DND-41 (cell line): ENCODE data around the gene TBXA2R.

Source experiments
- ATAC-seq: fragments of 200-7000 bp; cut with Tn5 transposase; 3 replicates; pipeline ENCODE4 v1.9.1; 2021; ENCODE audit warnings: low read depth; ENCODE audit not compliant: insufficient read depth
- DNase-seq: peaks from one replicate; pipeline ENCODE4 v3.0.0-alpha.2; 2020
- H2AFZ ChIP-seq: 2 replicates; pipeline ENCODE4 v1.6.0; 2012; ENCODE audit warnings: low read depth, low read length
- H3K27ac ChIP-seq: 2 replicates; pipeline ENCODE4 v1.5.1; 2012; ENCODE audit warnings: low read length, inconsistent platforms
- H3K27me3 ChIP-seq: fragments of 200-600 bp; sonication (generic); 2 replicates; pipeline ENCODE4 v1.6.0; 2012; ENCODE audit warnings: low read length, mild to moderate bottlenecking, inconsistent platforms; ENCODE audit not compliant: insufficient read depth, poor library complexity
- H3K36me3 ChIP-seq: 2 replicates; pipeline ENCODE4 v1.5.1; 2012; ENCODE audit warnings: low read length, inconsistent platforms; ENCODE audit not compliant: insufficient read depth
- H3K4me1 ChIP-seq: 2 replicates; pipeline ENCODE4 v1.5.1; 2012; ENCODE audit warnings: mild to moderate bottlenecking, low read length; ENCODE audit not compliant: insufficient read depth
- H3K4me2 ChIP-seq: 2 replicates; pipeline ENCODE4 v1.6.0; 2012; ENCODE audit warnings: mild to moderate bottlenecking, moderate library complexity, low read length, inconsistent platforms; ENCODE audit not compliant: insufficient read depth
- H3K4me3 ChIP-seq, 2 experiments: fragments of 200-600 bp in 1 of 2; shearing (Covaris generic) in 1 of 2; 2 replicates each; pipeline ENCODE4 v1.5.1; 2012 to 2016; ENCODE audit warnings: inconsistent platforms in 2 of 2, low read length in 2 of 2, mild to moderate bottlenecking in 2 of 2, low read depth in 1 of 2, moderate library complexity in 1 of 2
- H3K79me2 ChIP-seq: 2 replicates; pipeline ENCODE4 v1.6.0; 2012; ENCODE audit warnings: low read length, inconsistent platforms; ENCODE audit not compliant: insufficient read depth
- H3K9ac ChIP-seq: 2 replicates; pipeline ENCODE4 v1.6.0; 2012; ENCODE audit warnings: low read depth, mild to moderate bottlenecking, inconsistent platforms, low read length, moderate library complexity
- H3K9me3 ChIP-seq: 2 replicates; pipeline ENCODE4 v1.5.1; 2012; ENCODE audit warnings: low read length, moderate library complexity, mild to moderate bottlenecking, inconsistent platforms; ENCODE audit not compliant: insufficient read depth, severe bottlenecking
- H4K20me1 ChIP-seq: 2 replicates; pipeline ENCODE4 v1.6.0; 2012; ENCODE audit warnings: low read length; ENCODE audit not compliant: insufficient read depth
- CTCF ChIP-seq: IDR thresholded peaks from 2 replicates; pipeline ENCODE4 v1.5.1; 2012; ENCODE audit warnings: borderline replicate concordance, low read length, moderate library complexity, mild to moderate bottlenecking; ENCODE audit not compliant: poor library complexity, severe bottlenecking; ENCODE audit errors: extremely low read depth
- EZH2 ChIP-seq: IDR thresholded peaks from 3 replicates; pipeline ENCODE4 v1.6.1; 2012; ENCODE audit warnings: borderline replicate concordance, low read depth, mild to moderate bottlenecking, moderate library complexity, low read length, inconsistent platforms; ENCODE audit not compliant: severe bottlenecking

TBXA2R gene

GRCh38 chr19:3612330-3612729, 5.7 kb upstream of the TBXA2R start:
- DNase-seq (no peak), ATAC-seq (no peak)
- Histone ChIP-seq H3K27me3 (no peaks in the 10 kb centered on the region), H2AFZ (no peak overlapping the region), H3K4me1 (no peaks in the 10 kb centered on the region), H3K27ac (no peak overlapping the region), H3K36me3 (peaks cover 39% of the 10 kb centered on the region), H3K9me3 (no peaks in the 10 kb centered on the region), H3K4me3 (no peak overlapping the region), H4K20me1 (no peaks in the 10 kb centered on the region), H3K79me2 (no peaks in the 10 kb centered on the region), H3K9ac (no peak overlapping the region), H3K4me2 (no peak overlapping the region)
- no peak for TF ChIP-seq EZH2
- TF ChIP-seq CTCF: no peak

GRCh38 chr19:3611841-3612240, 5.2 kb upstream of the TBXA2R start:
- H4K20me1 ChIP-seq: no peaks in the 10 kb centered on the region
- no peaks in the 10 kb centered on the region for H3K4me1 ChIP-seq
- H3K79me2 ChIP-seq: no peaks in the 10 kb centered on the region
- DNase-seq (no peak), ATAC-seq (no peak)
- H2AFZ ChIP-seq: no peak overlapping the region
- no peak overlapping the region for H3K27ac ChIP-seq
- H3K4me2 ChIP-seq: no peak overlapping the region
- no peak overlapping the region for H3K4me3 ChIP-seq
- H3K9me3 ChIP-seq: no peaks in the 10 kb centered on the region
- no peaks in the 10 kb centered on the region for H3K27me3 ChIP-seq
- peaks cover 37% of the 10 kb centered on the region for H3K36me3 ChIP-seq
- no peak overlapping the region for H3K9ac ChIP-seq
- no peak for TF ChIP-seq CTCF
- TF ChIP-seq EZH2: no peak

GRCh38 chr19:3610745-3611717, 4.4 kb upstream of the TBXA2R start:
- Histone ChIP-seq H3K4me1 (no peaks in the 10 kb centered on the region), H3K9ac (no peak overlapping the region), H3K36me3 (peaks cover 37% of the 10 kb centered on the region), H3K4me3 (no peak overlapping the region), H4K20me1 (no peaks in the 10 kb centered on the region), H3K4me2 (no peak overlapping the region), H3K27me3 (no peaks in the 10 kb centered on the region), H3K79me2 (no peaks in the 10 kb centered on the region), H3K27ac (no peak overlapping the region), H2AFZ (no peak overlapping the region), H3K9me3 (no peaks in the 10 kb centered on the region)
- ATAC-seq (no peak), DNase-seq (no peak)
- no peak for TF ChIP-seq EZH2
- TF ChIP-seq CTCF: no peak
